Measurements from ENCODE around the gene LRRC3C. TPM values are rescaled to one million over a fixed set of nuclear protein-coding genes. Genes with fewer than 3 reads are reported as not detected.

Gene LRRC3C
- polyA plus RNA-seq, 3 donors, result not detected

GRCh38 chr17:39937447-39937846 lies 9.9 kb downstream of the LRRC3C start:
- Histone ChIP-seq H3K4me2 (replicated peaks; ENCODE audit: extremely low read depth, low read length, poor library complexity, severe bottlenecking) (no peak overlapping the region), H3K9ac (ENCODE audit: insufficient read depth, low read length, poor library complexity, severe bottlenecking) (no peak overlapping the region), H3K27me3 (ENCODE audit: control insufficient read depth in 2 of 2, insufficient read depth in 2 of 2, low read length in 2 of 2) (no peaks in the 10 kb centered on the region), H3K9me3 (replicated peaks in 1 of 2; ENCODE audit: control insufficient read depth in 1 of 2, insufficient read depth in 1 of 2, low read length in 2 of 2) (no peaks in the 10 kb centered on the region), H2AFZ (ENCODE audit: insufficient read depth, low read depth, low read length, poor library complexity, severe bottlenecking) (no peak overlapping the region), H3K79me2 (ENCODE audit: insufficient read depth, low read length) (no peaks in the 10 kb centered on the region), H3K4me3 (replicated peaks in 1 of 3; ENCODE audit: low read depth in 2 of 3, low read length in 3 of 3) (no peak overlapping the region), H3K27ac (ENCODE audit: low read depth in 1 of 2, low read length in 2 of 2) (no peak overlapping the region), H3K4me1 (ENCODE audit: control insufficient read depth in 1 of 2, insufficient read depth in 2 of 2, low read length in 2 of 2) (no peaks in the 10 kb centered on the region), H4K20me1 (ENCODE audit: insufficient read depth, low read length) (no peaks in the 10 kb centered on the region), H3K36me3 (replicated peaks in 1 of 2; ENCODE audit: control insufficient read depth in 1 of 2, insufficient read depth in 2 of 2, low read length in 2 of 2) (no peaks in the 10 kb centered on the region)
- peaks cover 2% of the 10 kb centered on the region for H3K4me1 Mint-ChIP-seq
- intact Hi-C loops (cut with micrococcal nuclease), result no loop called here
- DNase-seq, result no peak
- WGBS (ENCODE audit: insufficient coverage), result 90% methylated on average over 2 of the region's 3 CpGs
- TF ChIP-seq CTCF (IDR thresholded peaks at IDR 0.05), result no peak
- no peak overlapping the region for H3K27ac Mint-ChIP-seq
- no peaks in the 10 kb centered on the region for H3K9me3 Mint-ChIP-seq
- H3K4me3 Mint-ChIP-seq, result no peak overlapping the region
- no peaks in the 10 kb centered on the region for H3K36me3 Mint-ChIP-seq
- peaks cover 2 to 4% (median 2%) of the 10 kb centered on the region in 3 donors for H3K27me3 Mint-ChIP-seq (ENCODE audit: low read depth in 3 of 3)

GRCh38 chr17:39938140-39938869 lies 10.8 kb downstream of the LRRC3C start:
- H3K4me1 ChIP-seq (ENCODE audit: control insufficient read depth in 1 of 2, insufficient read depth in 2 of 2, low read length in 2 of 2), result no peaks in the 10 kb centered on the region
- no peaks in the 10 kb centered on the region for H3K9me3 Mint-ChIP-seq
- no peak overlapping the region for H3K4me3 Mint-ChIP-seq
- WGBS (ENCODE audit: insufficient coverage), result 86% methylated on average over 1 of the region's 8 CpGs
- H3K9ac ChIP-seq (ENCODE audit: insufficient read depth, low read length, poor library complexity, severe bottlenecking), result no peak overlapping the region
- peaks cover 2% of the 10 kb centered on the region for H3K4me1 Mint-ChIP-seq
- H3K27me3 ChIP-seq (ENCODE audit: control insufficient read depth in 2 of 2, insufficient read depth in 2 of 2, low read length in 2 of 2), result no peaks in the 10 kb centered on the region
- no peak overlapping the region for H3K4me3 ChIP-seq (replicated peaks in 1 of 3; ENCODE audit: low read depth in 2 of 3, low read length in 3 of 3)
- no peak overlapping the region for H3K4me2 ChIP-seq (replicated peaks; ENCODE audit: extremely low read depth, low read length, poor library complexity, severe bottlenecking)
- TF ChIP-seq CTCF (IDR thresholded peaks at IDR 0.05), result no peak
- H3K9me3 ChIP-seq (replicated peaks in 1 of 2; ENCODE audit: control insufficient read depth in 1 of 2, insufficient read depth in 1 of 2, low read length in 2 of 2), result no peaks in the 10 kb centered on the region
- no peaks in the 10 kb centered on the region for H3K36me3 ChIP-seq (replicated peaks in 1 of 2; ENCODE audit: control insufficient read depth in 1 of 2, insufficient read depth in 2 of 2, low read length in 2 of 2)
- H3K27ac Mint-ChIP-seq, result no peak overlapping the region
- no peak overlapping the region for H3K27ac ChIP-seq (ENCODE audit: low read depth in 1 of 2, low read length in 2 of 2)
- H3K79me2 ChIP-seq (ENCODE audit: insufficient read depth, low read length), result no peaks in the 10 kb centered on the region
- H3K27me3 Mint-ChIP-seq (ENCODE audit: low read depth in 3 of 3), result peaks cover 2 to 4% (median 2%) of the 10 kb centered on the region in 3 donors
- H4K20me1 ChIP-seq (ENCODE audit: insufficient read depth, low read length), result no peaks in the 10 kb centered on the region
- H3K36me3 Mint-ChIP-seq, result no peaks in the 10 kb centered on the region
- no peak overlapping the region for H2AFZ ChIP-seq (ENCODE audit: insufficient read depth, low read depth, low read length, poor library complexity, severe bottlenecking)
- DNase-seq, result no peak
- intact Hi-C loops (cut with micrococcal nuclease), result no loop called here
